EL (cell line): ENCODE data around the gene OSBPL8.
"Not testable (repeated sequence)": the region's sequence is repeated elsewhere in the genome, so short reads cannot be mapped to it uniquely, and the experiment has no call there.

Experiments used
- DNase-seq: peaks from one replicate; pipeline ENCODE4 v3.0.0-alpha.2; 2016

OSBPL8 gene

GRCh38 chr12:76346236-76346635 lies 213.3 kb downstream of the OSBPL8 start:
- no peak for DNase-seq

- no peak for DNase-seq
Observed at GRCh38 chr12:76345569-76345968, 214.0 kb downstream of the OSBPL8 start.

- no peak for DNase-seq
Observed at GRCh38 chr12:76341436-76342030, 218.0 kb downstream of the OSBPL8 start.

- no peak for DNase-seq
Observed at GRCh38 chr12:76340680-76341435, 218.7 kb downstream of the OSBPL8 start.

- DNase-seq, result peak; percentile 79
Observed at GRCh38 chr12:76337583-76337982, 222.0 kb downstream of the OSBPL8 start.

- DNase-seq, result no peak
Observed at GRCh38 chr12:76332606-76333005, 227.0 kb downstream of the OSBPL8 start.

- no peak for DNase-seq
Observed at GRCh38 chr12:76329606-76330005, 230.0 kb downstream of the OSBPL8 start.

- peak; percentile 95 for DNase-seq
Observed at GRCh38 chr12:76329159-76329558, 230.4 kb downstream of the OSBPL8 start.

GRCh38 chr12:76319595-76320319 lies 239.8 kb downstream of the OSBPL8 start:
- DNase-seq, result not testable (repeated sequence)

GRCh38 chr12:76318773-76319594 lies 240.6 kb downstream of the OSBPL8 start:
- peak; percentile 31 for DNase-seq

- DNase-seq, result no peak
Observed at GRCh38 chr12:76317976-76318375, 241.6 kb downstream of the OSBPL8 start.

- no peak for DNase-seq
Observed at GRCh38 chr12:76316468-76316867, 243.1 kb downstream of the OSBPL8 start.

- no peak for DNase-seq
Observed at GRCh38 chr12:76313299-76313698, 246.3 kb downstream of the OSBPL8 start.

GRCh38 chr12:76312315-76312714 lies 247.3 kb downstream of the OSBPL8 start:
- no peak for DNase-seq

- DNase-seq, result peak; percentile 73
Observed at GRCh38 chr12:76311796-76312195, 247.8 kb downstream of the OSBPL8 start.

- DNase-seq, result peak; percentile 71
Observed at GRCh38 chr12:76310110-76310509, 249.5 kb downstream of the OSBPL8 start.

- DNase-seq, result no peak
Observed at GRCh38 chr12:76308866-76309265, 250.7 kb downstream of the OSBPL8 start.

- DNase-seq, result no peak
Observed at GRCh38 chr12:76307083-76307482, 252.5 kb downstream of the OSBPL8 start.

GRCh38 chr12:76303989-76304460 lies 255.5 kb downstream of the OSBPL8 start:
- DNase-seq, result no peak

- peak; percentile 23 for DNase-seq
Observed at GRCh38 chr12:76303365-76303764, 256.2 kb downstream of the OSBPL8 start.
